A549 (cell line): ENCODE results near the gene CYP19A1. TPM values are rescaled to one million over a fixed set of nuclear protein-coding genes. Genes with fewer than 3 reads are reported as not detected.

Source experiments
- ATAC-seq, 2 experiments: fragments of 200-7000 bp in 1 of 2; fragments of >200 bp in 1 of 2; cut with Nextera tagmentation in 1 of 2; cut with Tn5 transposase in 1 of 2; 3 replicates each; pipeline versions ENCODE4 v1.8.0 to v1.9.1; 2018 to 2020; ENCODE audit warnings: mild to moderate bottlenecking in 1 of 2, moderate library complexity in 1 of 2
- CTCF ChIA-PET: fragments of 300-600 bp; sonication (Branson Sonifier 250); formaldehyde crosslinking; extraction: SDS; loops from one replicate; lab custom pipeline; 2021; ENCODE audit warnings: antibody characterized with exemption, inconsistent platforms; lab: Yijun Ruan, JAX
- POLR2A ChIA-PET: fragments of 350-600 bp; formaldehyde crosslinking; extraction: SDS; loops from one replicate; lab custom pipeline; 2021; ENCODE audit warnings: antibody characterized with exemption, inconsistent platforms; lab: Yijun Ruan, JAX
- DNase-seq, 2 experiments: peaks; one replicate each; pipeline versions ENCODE4 v3.0.0 to v3.0.0-alpha.2; 2011 to 2016; ENCODE audit warnings: low read depth in 1 of 2, low spot score in 1 of 2
- FAIRE-seq: peaks from 2 replicates; lab custom pipeline; 2011; peaks lifted over from hg19 to GRCh38; lab: Jason Lieb, UNC
- H3K27ac ChIP-seq, 2 experiments: fragments of >200 bp; sonication (Bioruptor Twin); formaldehyde crosslinking; 3 replicates each; pipeline ENCODE4 v1.5.1; 2016 to 2017
- H3K4me1 ChIP-seq: fragments of >200 bp; sonication (Bioruptor Twin); formaldehyde crosslinking; 3 replicates; pipeline ENCODE4 v1.6.1; 2016
- H3K4me2 ChIP-seq: fragments of >200 bp; sonication (Bioruptor Twin); formaldehyde crosslinking; 3 replicates; pipeline ENCODE4 v1.6.1; 2016
- H3K4me3 ChIP-seq: fragments of >200 bp; sonication (Bioruptor Twin); formaldehyde crosslinking; 3 replicates; pipeline ENCODE4 v1.5.1; 2016
- H3K9me3 ChIP-seq: fragments of >200 bp; sonication (Bioruptor Twin); formaldehyde crosslinking; 3 replicates; pipeline ENCODE4 v1.6.1; 2016
- CEBPB ChIP-seq, 2 experiments: fragments of >200 bp in 1 of 2; sonication (Bioruptor Twin) in 1 of 2; formaldehyde crosslinking in 1 of 2; IDR thresholded peaks; 2 replicates each; pipeline ENCODE4 v1.6.1; 2012 to 2016
- CHD2 ChIP-seq: fragments of 150-350 bp; IDR thresholded peaks from 2 replicates; pipeline ENCODE4 v1.6.1; 2014; ENCODE audit warnings: low read length; ENCODE audit not compliant: partially characterized antibody
- CHD4 ChIP-seq: fragments of 200-600 bp; sonication (generic); IDR thresholded peaks from 2 replicates; pipeline ENCODE4 v1.6.1; 2016; ENCODE audit warnings: antibody characterized with exemption, mild to moderate bottlenecking, borderline replicate concordance
- EHF ChIP-seq: fragments of 250-450 bp; sonication (Bioruptor Pico); IDR thresholded peaks from 2 replicates; pipeline ENCODE4 v1.5.0; 2020; ENCODE audit warnings: mild to moderate bottlenecking
- EHMT2 ChIP-seq: fragments of 200-600 bp; sonication (generic); IDR thresholded peaks from 2 replicates; pipeline ENCODE4 v1.6.1; 2016; ENCODE audit warnings: antibody characterized with exemption, low read depth, mild to moderate bottlenecking, moderate library complexity
- ESRRA ChIP-seq: fragments of 150-350 bp; IDR thresholded peaks from 2 replicates; pipeline ENCODE4 v1.6.1; 2014; ENCODE audit warnings: mild to moderate bottlenecking, low read length, borderline replicate concordance
- FOSL2 ChIP-seq, 2 experiments: fragments of 450-650 bp in 1 of 2; fragments of >200 bp in 1 of 2; sonication (Bioruptor Twin) in 1 of 2; formaldehyde crosslinking; IDR thresholded peaks; 2 replicates each; pipeline versions ENCODE4 v1.5.0 to v1.6.1; 2016 to 2020; ENCODE audit warnings: mild to moderate bottlenecking in 1 of 2, moderate library complexity in 1 of 2
- GATA3 ChIP-seq: IDR thresholded peaks from 2 replicates; pipeline ENCODE4 v1.6.1; 2012; ENCODE audit warnings: borderline replicate concordance
- HDAC2 ChIP-seq: fragments of 200-600 bp; sonication (generic); IDR thresholded peaks from 2 replicates; pipeline ENCODE4 v1.6.1; 2016
- JUNB ChIP-seq: fragments of >200 bp; sonication (Bioruptor Twin); formaldehyde crosslinking; IDR thresholded peaks from 2 replicates; pipeline ENCODE4 v1.6.1; 2016
- KDM1A ChIP-seq: fragments of 200-600 bp; sonication (generic); IDR thresholded peaks from 2 replicates; pipeline ENCODE4 v1.6.1; 2016; ENCODE audit warnings: low read depth, mild to moderate bottlenecking
- MYC ChIP-seq: IDR thresholded peaks from 2 replicates; pipeline ENCODE4 v1.6.1; 2012; ENCODE audit warnings: mild to moderate bottlenecking, inconsistent platforms, low read length, improper control_type of control experiment, borderline replicate concordance
- NFE2L2 ChIP-seq: fragments of 150-350 bp; conservative IDR thresholded peaks from 2 replicates; pipeline ENCODE4 v1.6.1; 2014; ENCODE audit warnings: low read length
- NPAS2 ChIP-seq: fragments of 250-450 bp; sonication (Bioruptor Pico); IDR thresholded peaks from 2 replicates; pipeline ENCODE4 v1.8.0; 2022; ENCODE audit warnings: mild to moderate bottlenecking, moderate library complexity, borderline replicate concordance
- NR3C1 ChIP-seq: fragments of >200 bp; sonication (Bioruptor Twin); formaldehyde crosslinking; IDR thresholded peaks from 3 replicates; pipeline ENCODE4 v1.6.1; 2017
- POLR2AphosphoS2 ChIP-seq: conservative IDR thresholded peaks from 2 replicates; pipeline ENCODE4 v1.6.1; 2012; ENCODE audit warnings: low read length, improper control_type of control experiment, inconsistent platforms
- RCOR1 ChIP-seq: fragments of 150-350 bp; IDR thresholded peaks from 2 replicates; pipeline ENCODE4 v1.6.1; 2014; ENCODE audit warnings: antibody characterized with exemption, low read length, low read depth
- RNF2 ChIP-seq: fragments of 200-600 bp; sonication (generic); IDR thresholded peaks from 2 replicates; pipeline ENCODE4 v1.6.1; 2016; ENCODE audit warnings: low read depth, mild to moderate bottlenecking, antibody characterized with exemption, moderate library complexity, borderline replicate concordance
- SREBF2 ChIP-seq: fragments of 450-650 bp; IDR thresholded peaks from 2 replicates; pipeline ENCODE4 v1.6.1; 2014; ENCODE audit warnings: mild to moderate bottlenecking, moderate library complexity
- TFCP2L1 ChIP-seq: fragments of 250-450 bp; sonication (Bioruptor Pico); IDR thresholded peaks from 2 replicates; pipeline ENCODE4 v1.5.0; 2021; ENCODE audit warnings: mild to moderate bottlenecking
- WGBS: methylation state at CpG from one replicate; pipeline ENCODE4 v1.1.6; 2017; ENCODE audit errors: missing lambda C conversion rate; 5-methylcytosine and 5-hydroxymethylcytosine counted together
- polyA plus RNA-seq, 4 experiments: library from polyadenylated mRNA; depleted of rRNA in 3 of 4; stranded (reverse); fragments of >200 nt; fragmentation: RNase III in 1 of 4; extraction: RNeasy Plus Mini Kit Qiagen cat#74134 plus additional on column Dnase treatment in 1 of 4; gene quantifications; 2 replicates in 3 of 4; 3 replicates in 1 of 4; pipeline ENCODE4 v1.2.3, GENCODE V29; 2011 to 2017
- TF ChIP-seq, protein P1 (sequence below): fragments of >200 bp; sonication (Bioruptor Twin); formaldehyde crosslinking; IDR thresholded peaks from 2 replicates; pipeline ENCODE4 v1.6.1; 2016
- TF ChIP-seq, protein P2 (sequence below): IDR thresholded peaks from 2 replicates; pipeline ENCODE4 v1.6.1; 2012; ENCODE audit warnings: low read depth, borderline replicate concordance
- TF ChIP-seq, protein P3 (sequence below): fragments of >200 bp; sonication (Bioruptor Twin); formaldehyde crosslinking; IDR thresholded peaks from 3 replicates; pipeline ENCODE4 v1.6.1; 2016

Gene CYP19A1
- polyA plus RNA-seq, 2 of the 4 experiments (the other 2 are of a cell fraction), result 0.36 TPM; not detected in 1

DNA sequence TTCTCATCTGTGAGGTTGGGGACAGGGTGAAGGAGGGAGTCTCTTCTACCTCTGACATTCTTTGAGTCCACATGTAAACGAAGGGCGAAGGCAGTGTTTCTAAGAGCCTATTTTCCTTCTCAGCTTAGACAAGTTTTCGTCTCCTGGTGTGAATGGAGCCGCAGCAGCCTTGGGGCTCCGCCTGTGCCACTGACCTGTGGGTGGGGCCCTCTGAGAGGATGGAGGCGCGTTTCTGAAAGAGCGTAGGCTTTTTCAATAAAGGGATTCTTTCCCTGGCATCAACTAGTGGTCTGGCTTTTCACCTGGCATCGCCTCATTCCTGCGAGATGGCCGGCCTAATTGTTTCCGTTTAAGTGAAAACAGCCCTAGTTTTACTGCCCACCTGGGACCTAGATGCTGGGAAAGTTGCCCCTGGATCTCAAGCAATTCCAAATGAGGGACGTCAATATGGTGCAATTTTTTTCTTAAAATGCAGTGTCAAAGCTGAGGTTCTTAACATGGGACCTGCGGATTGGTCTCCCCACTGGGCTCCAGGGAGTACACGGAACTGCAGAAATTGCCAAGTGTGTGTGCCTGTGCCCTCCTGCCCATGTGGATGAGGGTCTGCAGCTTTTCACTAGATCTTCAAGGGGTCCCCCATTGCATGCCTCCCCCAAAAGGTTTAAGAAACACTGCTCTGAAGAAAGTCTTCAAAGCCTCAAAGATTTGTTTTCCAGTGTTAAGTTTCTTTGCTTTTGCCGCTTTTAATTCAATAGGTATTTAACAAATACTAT, 4.0 kb upstream of the CYP19A1 start:
- DNase-seq (no peak), FAIRE-seq (no peak), ATAC-seq (no peak; a peak in 1 of 6 replicates)
- Histone ChIP-seq H3K27ac (no peak overlapping the region; a peak in 1 of 6 replicates), H3K4me1 (peaks cover 4% of the 10 kb centered on the region; the same call in 1 of the 3 replicates), H3K9me3 (no peaks in the 10 kb centered on the region), H3K4me2 (peak overlapping the region; percentile 88), H3K4me3 (peak overlapping the region; percentile 44)
- TF ChIP-seq POLR2AphosphoS2, result no peak
- TF ChIP-seq KDM1A, result no peak
- no peak for TF ChIP-seq MYC
- TF ChIP-seq GATA3, result no peak
- no peak for TF ChIP-seq SREBF2
- ChIA-PET POLR2A (no interaction called here), CTCF (interaction anchor here (0.8 to 2.0 kb wide), 4 partner anchors 12 to 322 kb away, joined by 3 to 6 read pairs (median 4); no protein-coding TSS in a partner anchor)
- WGBS, result 81% methylated on average over 16 of the region's 16 CpGs

DNA sequence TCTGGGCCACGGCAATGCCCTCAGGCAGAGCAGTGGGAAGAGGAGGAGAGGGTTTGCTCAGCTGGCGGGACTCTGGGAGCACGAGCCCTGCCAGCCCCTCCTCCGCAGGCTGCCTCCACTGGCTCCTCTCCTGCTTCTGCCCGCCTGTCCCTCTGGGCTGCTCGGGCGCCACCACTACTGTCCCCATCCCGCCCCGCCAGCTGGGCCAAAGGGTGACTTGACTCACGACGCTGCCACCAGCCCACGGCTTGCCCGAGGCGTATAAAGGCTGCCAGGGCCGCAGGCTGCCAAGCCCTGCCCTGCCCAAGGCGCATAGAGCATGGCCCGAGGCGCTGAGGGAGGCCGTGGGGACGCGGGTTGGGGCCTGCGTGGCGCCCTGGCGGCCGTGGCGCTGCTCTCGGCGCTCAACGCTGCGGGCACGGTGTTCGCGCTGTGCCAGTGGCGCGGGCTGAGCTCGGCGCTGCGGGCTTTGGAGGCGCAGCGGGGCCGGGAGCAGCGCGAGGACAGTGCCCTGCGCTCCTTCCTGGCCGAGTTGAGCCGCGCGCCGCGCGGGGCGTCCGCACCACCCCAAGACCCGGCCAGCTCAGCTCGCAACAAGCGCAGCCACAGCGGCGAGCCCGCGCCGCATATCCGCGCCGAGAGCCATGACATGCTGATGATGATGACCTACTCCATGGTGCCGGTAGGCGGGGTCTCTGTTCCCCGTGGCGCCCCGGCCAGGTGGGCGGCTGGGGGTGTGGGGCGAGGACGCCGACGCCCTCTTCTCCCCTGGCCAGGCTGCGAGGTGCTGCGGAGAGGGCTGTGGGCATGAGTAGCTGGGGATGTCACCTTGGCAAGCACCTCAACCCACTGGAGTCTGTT, 3.2 kb upstream of the CYP19A1 start, which contains the start of gene GLDN:
GLDN (plus strand) TSS at position 290 of the 861 bp plus-strand sequence; CDS start at position 320, 30 bp downstream.
- peak; percentile 76 to 86 for ATAC-seq
- TF ChIP-seq CHD4 (no peak), KDM1A (no peak), CHD2 (no peak), NR3C1 (no peak), NPAS2 (CRISPR knock-in tag) (no peak), ESRRA (no peak), RCOR1 (no peak), NFE2L2 (no peak), TFCP2L1 (CRISPR knock-in tag) (no peak), JUNB (no peak), EHF (CRISPR knock-in tag) (no peak), RNF2 (no peak), FOSL2 (IDR thresholded peaks at IDR 0.05) (no peak), FOSL2 (CRISPR knock-in tag; IDR thresholded peaks at IDR 0.05) (no peak), EHMT2 (no peak), CEBPB (IDR thresholded peaks at IDR 0.05) (no peak), HDAC2 (no peak)
- TF ChIP-seq, protein P1, sequence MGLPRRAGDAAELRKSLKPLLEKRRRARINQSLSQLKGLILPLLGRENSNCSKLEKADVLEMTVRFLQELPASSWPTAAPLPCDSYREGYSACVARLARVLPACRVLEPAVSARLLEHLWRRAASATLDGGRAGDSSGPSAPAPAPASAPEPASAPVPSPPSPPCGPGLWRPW, result no peak
- TF ChIP-seq, protein P2, sequence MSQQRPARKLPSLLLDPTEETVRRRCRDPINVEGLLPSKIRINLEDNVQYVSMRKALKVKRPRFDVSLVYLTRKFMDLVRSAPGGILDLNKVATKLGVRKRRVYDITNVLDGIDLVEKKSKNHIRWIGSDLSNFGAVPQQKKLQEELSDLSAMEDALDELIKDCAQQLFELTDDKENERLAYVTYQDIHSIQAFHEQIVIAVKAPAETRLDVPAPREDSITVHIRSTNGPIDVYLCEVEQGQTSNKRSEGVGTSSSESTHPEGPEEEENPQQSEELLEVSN, result no peak
- TF ChIP-seq, protein P3, sequence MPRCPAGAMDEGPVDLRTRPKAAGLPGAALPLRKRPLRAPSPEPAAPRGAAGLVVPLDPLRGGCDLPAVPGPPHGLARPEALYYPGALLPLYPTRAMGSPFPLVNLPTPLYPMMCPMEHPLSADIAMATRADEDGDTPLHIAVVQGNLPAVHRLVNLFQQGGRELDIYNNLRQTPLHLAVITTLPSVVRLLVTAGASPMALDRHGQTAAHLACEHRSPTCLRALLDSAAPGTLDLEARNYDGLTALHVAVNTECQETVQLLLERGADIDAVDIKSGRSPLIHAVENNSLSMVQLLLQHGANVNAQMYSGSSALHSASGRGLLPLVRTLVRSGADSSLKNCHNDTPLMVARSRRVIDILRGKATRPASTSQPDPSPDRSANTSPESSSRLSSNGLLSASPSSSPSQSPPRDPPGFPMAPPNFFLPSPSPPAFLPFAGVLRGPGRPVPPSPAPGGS, result no peak
- H3K4me2 ChIP-seq, result peak within 1 kb of the TSS; percentile 88
- H3K4me3 ChIP-seq, result peak within 1 kb of the TSS; percentile 44
- peak within 1 kb of the TSS; percentile 13 to 67; a peak in 4 of 6 replicates for H3K27ac ChIP-seq
- FAIRE-seq, result no peak
- peaks cover 4% of the 10 kb centered on the region; the same call in 1 of the 3 replicates for H3K4me1 ChIP-seq
- 22% methylated on average over 31 of the region's 76 CpGs for WGBS
- H3K9me3 ChIP-seq, result no peaks in the 10 kb centered on the region
- ChIA-PET CTCF (interaction anchor here (0.8 to 1.8 kb wide), 3 partner anchors 39 to 321 kb away, joined by 3 to 5 read pairs (median 4); no protein-coding TSS in a partner anchor), POLR2A (no interaction called here)
- DNase-seq, result peak in 1 of 2 experiments; percentile 12
